PC-9 (cell line): ENCODE data around the gene SYNPR. TPM values are rescaled to one million over a fixed set of nuclear protein-coding genes. Genes with fewer than 3 reads are reported as not detected.
A peak's percentile ranks its signal among the peaks of the same experiment; 100 is the strongest.

Experiments
- Bru-seq: library from RNA; stranded (reverse); fragments of 400-500 nt; gene quantifications from one replicate; lab custom pipeline; 2021; lab: Mats Ljungman, UMichigan
- BruChase-seq, 2 experiments: library from RNA; stranded (reverse); fragments of 400-500 nt; gene quantifications; one replicate each; lab custom pipeline; 2021; lab: Mats Ljungman, UMichigan
- BruUV-seq: library from RNA; stranded (reverse); fragments of 400-500 nt; replicated peaks from 2 replicates; lab custom pipeline; 2021; lab: Mats Ljungman, UMichigan
- CTCF ChIA-PET: fragments of 300-600 bp; sonication (Branson Sonifier 250); formaldehyde crosslinking; loops from one replicate; lab custom pipeline; 2022; ENCODE audit warnings: antibody characterized with exemption; lab: Charles Lee
- POLR2A ChIA-PET: fragments of 300-600 bp; sonication (Branson Sonifier 250); formaldehyde crosslinking; loops from one replicate; lab custom pipeline; 2022; ENCODE audit warnings: antibody characterized with exemption; ENCODE audit not compliant: unreplicated experiment; lab: Charles Lee
- DNase-seq, 2 experiments: peaks; one replicate each; pipeline versions ENCODE4 v3.0.0 to v3.0.0-alpha.2; 2015 to 2022; ENCODE audit warnings: mixed read lengths in 1 of 2
- H2AFZ ChIP-seq: fragments of 200-600 bp; sonication (generic); 2 replicates; pipeline ENCODE4 v1.8.1; 2017; ENCODE audit warnings: antibody characterized with exemption
- H3F3A ChIP-seq: fragments of 200-600 bp; sonication (generic); 2 replicates; pipeline ENCODE4 v1.8.1; 2017; ENCODE audit warnings: antibody characterized with exemption, mild to moderate bottlenecking, low read depth; ENCODE audit not compliant: insufficient read depth
- H3K27ac ChIP-seq: fragments of 200-600 bp; sonication (generic); 2 replicates; pipeline ENCODE4 v1.6.1; 2016; ENCODE audit warnings: mixed run types
- H3K27me3 ChIP-seq: fragments of 200-600 bp; sonication (generic); 2 replicates; pipeline ENCODE4 v1.6.1; 2016; ENCODE audit warnings: low read depth, mixed run types; ENCODE audit not compliant: insufficient read depth
- H3K36me3 ChIP-seq: fragments of 200-600 bp; sonication (generic); 2 replicates; pipeline ENCODE4 v1.6.1; 2016; ENCODE audit warnings: low read depth, mixed run types
- H3K4me1 ChIP-seq: fragments of 200-600 bp; sonication (generic); replicated peaks from 2 replicates; pipeline ENCODE4 v1.6.1; 2016; ENCODE audit warnings: mixed run types; ENCODE audit not compliant: insufficient read depth
- H3K4me2 ChIP-seq: fragments of 200-600 bp; sonication (generic); 2 replicates; pipeline ENCODE4 v1.6.1; 2017; ENCODE audit warnings: mixed run types
- H3K4me3 ChIP-seq: fragments of 200-600 bp; sonication (generic); 2 replicates; pipeline ENCODE4 v1.6.1; 2016; ENCODE audit warnings: mixed run types
- H3K79me2 ChIP-seq: fragments of 200-600 bp; sonication (generic); 2 replicates; pipeline ENCODE4 v1.6.1; 2017; ENCODE audit warnings: low read depth, mixed run types
- H3K9me2 ChIP-seq: fragments of 200-600 bp; sonication (generic); 2 replicates; pipeline ENCODE4 v1.8.1; 2017; ENCODE audit warnings: mild to moderate bottlenecking; ENCODE audit not compliant: insufficient read depth
- H3K9me3 ChIP-seq: fragments of 200-600 bp; sonication (generic); 2 replicates; pipeline ENCODE4 v1.8.1; 2016; ENCODE audit warnings: low read depth; ENCODE audit not compliant: insufficient read depth
- H4K20me1 ChIP-seq: fragments of 200-600 bp; sonication (generic); 2 replicates; pipeline ENCODE4 v1.8.1; 2017; ENCODE audit not compliant: insufficient read depth
- CTCF ChIP-seq: fragments of 200-600 bp; sonication (generic); conservative IDR thresholded peaks from 2 replicates; pipeline ENCODE4 v1.6.1; 2017; ENCODE audit warnings: mixed run types, antibody characterized with exemption, mild to moderate bottlenecking, moderate library complexity
- EZH2 ChIP-seq: fragments of 200-600 bp; sonication (generic); IDR thresholded peaks from 2 replicates; pipeline ENCODE4 v1.8.0; 2017; ENCODE audit warnings: antibody characterized with exemption, low read depth
- intact Hi-C: fragments of 100-400 bp; cut with micrococcal nuclease; formaldehyde crosslinking; loops from one replicate; pipeline ENCODE4 v1.10.0; 2022; ENCODE audit not compliant: unreplicated experiment
- long read RNA-seq: library from polyadenylated mRNA; stranded (forward); transcript quantifications from one replicate; pipeline ENCODE4 v2.0.0, GENCODE V29; 2022
- total RNA-seq: library from RNA; stranded (reverse); gene quantifications from 2 replicates; pipeline ENCODE4 v1.2.3, GENCODE V29; 2021

SYNPR gene
- total RNA-seq = not detected in 2 replicates
- Bru-seq, nascent RNA = not detected
- percentile 0 among the genes with signal in this experiment for BruChase-seq, experiment 1, labeled RNA remaining after a 2-hour chase
- percentile 0 among the genes with signal in this experiment for BruChase-seq, experiment 2, labeled RNA remaining after a 6-hour chase
- long read RNA-seq = 0 reads

DNA sequence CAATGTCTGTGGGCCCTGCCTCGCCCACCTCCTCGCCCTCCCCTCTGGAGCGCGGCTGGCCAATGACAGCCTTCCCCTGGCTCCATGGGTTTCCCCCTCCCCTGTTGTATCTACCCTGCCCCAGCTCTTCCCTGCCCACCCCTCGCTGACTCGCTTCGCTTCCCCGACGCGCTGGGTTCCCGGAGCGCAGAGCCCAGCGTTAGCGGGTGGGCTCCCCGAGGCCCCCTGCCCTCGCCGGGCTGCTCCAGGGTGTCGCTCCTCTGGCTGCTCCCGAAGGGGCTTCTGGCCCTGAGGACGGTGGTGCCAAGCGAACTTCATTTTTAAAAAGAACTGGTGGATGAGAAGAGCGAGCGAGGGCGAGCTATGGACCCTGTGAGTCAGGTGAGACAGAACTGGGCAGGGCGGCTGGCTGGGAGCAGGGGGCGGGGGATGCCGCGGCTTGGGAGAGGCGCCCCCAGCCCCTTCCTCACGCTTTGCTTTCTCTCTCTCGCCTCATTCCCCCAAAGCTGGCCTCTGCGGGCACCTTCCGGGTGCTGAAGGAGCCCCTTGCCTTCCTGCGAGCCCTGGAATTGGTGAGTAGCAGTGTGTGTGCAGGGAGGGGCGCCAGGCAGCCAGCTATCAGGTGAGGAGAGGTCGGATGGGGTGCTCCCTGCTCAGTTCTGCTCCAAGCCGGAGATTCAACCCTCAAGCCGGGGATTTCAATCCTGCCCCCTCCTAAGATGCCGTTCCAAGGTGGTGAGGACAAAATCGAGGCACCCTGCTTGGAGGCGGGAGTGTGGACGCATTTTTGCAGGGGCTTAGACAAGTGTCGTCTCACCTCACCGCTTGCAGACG is at the start of gene SYNPR:
SYNPR (plus strand) TSS at position 138 of the 834 bp plus-strand sequence.
- Histone ChIP-seq H3K27me3 (peaks cover 22% of the 10 kb centered on the region; the same call in 1 of the 2 replicates), H3K79me2 (no peaks in the 10 kb centered on the region), H3K36me3 (no peaks in the 10 kb centered on the region), H3K4me3 (no peak within 1 kb of the TSS), H3K4me1 (no peaks in the 10 kb centered on the region), H3K9me3 (no peaks in the 10 kb centered on the region), H4K20me1 (no peaks in the 10 kb centered on the region), H3K4me2 (no peak within 1 kb of the TSS), H3K9me2 (no peaks in the 10 kb centered on the region), H2AFZ (no peak within 1 kb of the TSS), H3F3A (no peaks in the 10 kb centered on the region), H3K27ac (no peak within 1 kb of the TSS)
- no TSS peak for BruUV-seq
- no peak for DNase-seq
- ChIA-PET POLR2A (no interaction called here), CTCF (no interaction called here)
- intact Hi-C loops = no loop called here
- TF ChIP-seq CTCF (no peak), EZH2 (no peak)

DNA sequence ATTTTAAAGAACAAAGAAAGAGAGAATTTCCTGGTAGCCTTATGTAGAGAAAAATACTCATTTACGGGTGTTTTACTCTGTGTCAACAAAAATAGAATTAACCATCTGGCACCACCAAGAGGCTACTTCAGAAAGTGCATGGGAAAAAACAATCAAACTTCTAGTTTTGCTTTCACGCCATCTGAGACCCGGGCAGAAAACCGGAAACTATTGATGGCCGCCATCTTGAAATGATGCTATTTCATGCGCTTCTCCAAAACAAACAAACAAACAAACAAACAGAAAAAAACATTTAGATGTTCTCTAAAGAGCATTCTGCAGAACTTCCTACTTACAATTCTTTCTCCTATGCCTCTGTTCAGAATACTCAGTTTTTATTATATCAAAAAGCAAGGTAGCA is 49.4 kb upstream of the SYNPR start:
- no peak for DNase-seq
- TF ChIP-seq CTCF (0 out of 2 replicates have a peak, but pooled peaks have one; percentile 41), EZH2 (no peak)
- no TSS peak for BruUV-seq
- Histone ChIP-seq H3K27me3 (no peaks in the 10 kb centered on the region), H3K9me2 (no peaks in the 10 kb centered on the region), H3K9me3 (no peaks in the 10 kb centered on the region), H3K79me2 (no peaks in the 10 kb centered on the region), H3K27ac (no peak overlapping the region), H4K20me1 (no peaks in the 10 kb centered on the region), H2AFZ (no peak overlapping the region), H3K4me1 (no peaks in the 10 kb centered on the region), H3K4me3 (no peak overlapping the region), H3F3A (no peaks in the 10 kb centered on the region), H3K36me3 (no peaks in the 10 kb centered on the region), H3K4me2 (no peak overlapping the region)
- POLR2A ChIA-PET = no interaction called here
- intact Hi-C loops = loop anchor here (5.0 kb wide), 1 partner anchor 1026 kb away; no protein-coding TSS in a partner anchor
- CTCF ChIA-PET = no interaction called here

GRCh38 chr3:63230146-63230545 is 48.0 kb upstream of the SYNPR start:
- H4K20me1 ChIP-seq = no peaks in the 10 kb centered on the region
- H3K9me2 ChIP-seq = no peaks in the 10 kb centered on the region
- H3K9me3 ChIP-seq = no peaks in the 10 kb centered on the region
- intact Hi-C loops = loop anchor here (10.0 kb wide), 1 partner anchor 565 kb away; no protein-coding TSS in a partner anchor
- ChIA-PET CTCF (interaction anchor here (0.6 kb wide), 1 partner anchor 1133 kb away, joined by 9 read pairs; no protein-coding TSS in a partner anchor), POLR2A (no interaction called here)
- H3K4me3 ChIP-seq = no peak overlapping the region
- H3K36me3 ChIP-seq = no peaks in the 10 kb centered on the region
- no peaks in the 10 kb centered on the region for H3K79me2 ChIP-seq
- H3K27me3 ChIP-seq = no peaks in the 10 kb centered on the region
- H3K4me1 ChIP-seq = no peaks in the 10 kb centered on the region
- TF ChIP-seq EZH2 = no peak
- TF ChIP-seq CTCF = no peak
- H3F3A ChIP-seq = no peaks in the 10 kb centered on the region
- H3K4me2 ChIP-seq = no peak overlapping the region
- H2AFZ ChIP-seq = no peak overlapping the region
- no peak overlapping the region for H3K27ac ChIP-seq
- DNase-seq = no peak
- no TSS peak for BruUV-seq
